HEK293 (cell line): ENCODE measurements around the gene ZSWIM7.

ENCODE experiments used
- CTCF ChIA-PET: fragments of 350-600 bp; formaldehyde crosslinking; extraction: SDS; loops from one replicate; lab custom pipeline; 2021; ENCODE audit warnings: antibody characterized with exemption; lab: Yijun Ruan, JAX
- POLR2A ChIA-PET: fragments of 300-600 bp; formaldehyde crosslinking; extraction: SDS; loops from one replicate; lab custom pipeline; 2020; ENCODE audit warnings: antibody characterized with exemption, inconsistent platforms; lab: Yijun Ruan, JAX
- H3K27ac ChIP-seq: fragments of 200-500 bp; sonication (Bioruptor generic); 2 replicates; pipeline ENCODE4 v1.5.1; 2014; ENCODE audit warnings: low read depth, low read length, control low read depth, inconsistent platforms; ENCODE audit errors: extremely low read depth
- H3K36me3 ChIP-seq, 2 experiments: fragments of 200-500 bp in 1 of 2; sonication (Bioruptor generic) in 1 of 2; 1 replicate in 1 of 2; 2 replicates in 1 of 2; pipeline ENCODE4 v1.5.1; 2014 to 2017; ENCODE audit warnings: inconsistent platforms in 2 of 2, low read length in 2 of 2; ENCODE audit not compliant: control insufficient read depth in 2 of 2, insufficient read depth in 1 of 2
- H3K4me1 ChIP-seq: fragments of 200-500 bp; sonication (Bioruptor generic); 2 replicates; pipeline ENCODE4 v1.5.1; 2014; ENCODE audit warnings: mild to moderate bottlenecking, low read length, inconsistent platforms; ENCODE audit not compliant: control insufficient read depth, insufficient read depth
- H3K4me3 ChIP-seq: 2 replicates; pipeline ENCODE4 v1.5.1; 2011; ENCODE audit warnings: low read depth, mild to moderate bottlenecking, control low read depth, low read length, moderate library complexity
- H3K9me3 ChIP-seq: fragments of 200-500 bp; sonication (Bioruptor generic); 2 replicates; pipeline ENCODE4 v1.5.1; 2014; ENCODE audit warnings: low read depth, low read length, inconsistent platforms; ENCODE audit not compliant: control insufficient read depth, insufficient read depth
- HOXD13 ChIP-seq: sonication (generic); formaldehyde crosslinking; IDR thresholded peaks from 2 replicates; pipeline ENCODE4 v1.8.0; 2022; ENCODE audit warnings: missing genetic modification reagents, borderline replicate concordance
- SETDB1 ChIP-seq: IDR thresholded peaks from one replicate; pipeline ENCODE4 v1.6.1; 2017; ENCODE audit warnings: mild to moderate bottlenecking, low read length, moderate library complexity, mixed read lengths; ENCODE audit not compliant: insufficient read length
- ZBTB17 ChIP-seq: fragments of 450-650 bp; formaldehyde crosslinking; IDR thresholded peaks from 2 replicates; pipeline ENCODE4 v1.5.1; 2016; ENCODE audit warnings: missing biosample characterization, missing genetic modification characterization
- ZFHX2 ChIP-seq: fragments of 450-650 bp; formaldehyde crosslinking; conservative IDR thresholded peaks from 2 replicates; pipeline ENCODE4 v1.5.1; 2016; ENCODE audit warnings: missing biosample characterization, missing genetic modification characterization
- ZNF223 ChIP-seq: fragments of 450-650 bp; formaldehyde crosslinking; IDR thresholded peaks from 2 replicates; pipeline ENCODE4 v1.5.1; 2016; ENCODE audit warnings: missing biosample characterization, missing genetic modification characterization
- ZNF433 ChIP-seq: fragments of 450-650 bp; formaldehyde crosslinking; IDR thresholded peaks from 2 replicates; pipeline ENCODE4 v1.5.1; 2016; ENCODE audit warnings: missing biosample characterization, missing genetic modification characterization, low read depth
- ZNF843 ChIP-seq: fragments of 450-650 bp; formaldehyde crosslinking; IDR thresholded peaks from 2 replicates; pipeline ENCODE4 v1.5.1; 2016; ENCODE audit warnings: missing biosample characterization, missing genetic modification characterization
- TF ChIP-seq, protein P1 (sequence below): fragments of 450-650 bp; formaldehyde crosslinking; IDR thresholded peaks from 2 replicates; pipeline ENCODE4 v1.5.1; 2016; ENCODE audit warnings: missing biosample characterization, missing genetic modification characterization, borderline replicate concordance
- TF ChIP-seq, protein P2 (sequence below): fragments of 450-650 bp; formaldehyde crosslinking; IDR thresholded peaks from 2 replicates; pipeline ENCODE4 v1.5.1; 2017; ENCODE audit warnings: missing biosample characterization, mild to moderate bottlenecking, missing genetic modification characterization, moderate library complexity

Gene ZSWIM7

DNA sequence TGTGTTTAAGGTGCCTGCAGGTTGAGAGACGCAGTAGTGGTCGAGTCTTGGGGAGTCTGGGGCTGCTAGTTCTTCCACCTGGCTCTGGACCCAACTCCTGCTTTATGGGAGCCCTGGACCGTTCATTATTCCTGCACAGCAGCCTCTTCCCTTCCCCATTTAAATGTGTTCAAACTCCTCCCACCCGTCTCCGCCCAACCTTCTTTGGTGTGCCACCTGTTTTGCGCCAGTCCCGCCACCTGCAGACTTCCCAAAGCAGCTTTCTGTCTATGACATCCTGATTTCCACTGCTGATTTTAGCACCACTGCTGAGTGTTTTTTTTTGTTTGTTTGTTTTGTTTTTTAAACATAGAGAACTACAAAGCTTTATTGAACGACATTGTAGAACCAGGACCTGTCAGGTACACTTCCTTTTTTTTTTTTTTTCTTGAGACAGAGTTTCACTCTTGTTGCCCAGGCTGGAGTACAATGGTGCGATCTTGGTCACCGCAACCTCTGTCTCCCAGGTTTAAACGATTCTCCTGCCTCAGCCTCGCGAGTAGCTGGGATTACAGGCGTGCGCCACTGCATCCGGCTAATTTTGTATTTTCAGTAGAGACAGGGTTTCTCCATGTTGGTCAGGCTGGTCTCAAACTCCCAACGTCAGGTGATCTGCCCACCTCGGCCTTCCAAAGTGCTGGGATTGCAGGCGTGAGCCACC lies 41.7 kb downstream of the ZSWIM7 start:
- TF ChIP-seq ZNF843 (tag by site-specific recombination) (no peak), ZBTB17 (peak; percentile 3; the same call in 1 of the 2 replicates), SETDB1 (no peak), ZNF223 (tag by site-specific recombination) (no peak), HOXD13 (CRISPR knock-in tag) (no peak), ZNF433 (tag by site-specific recombination) (no peak)
- Histone ChIP-seq H3K36me3 (no peaks in the 10 kb centered on the region), H3K9me3 (no peaks in the 10 kb centered on the region), H3K4me3 (no peak overlapping the region), H3K27ac (no peak overlapping the region), H3K4me1 (no peaks in the 10 kb centered on the region; the same call in none of the 2 replicates)
- ChIA-PET CTCF (interaction anchor here (1.2 kb wide), 1 partner anchor 12 kb away, joined by 5 read pairs; the partner anchor contains the start of gene ADORA2B), POLR2A (interaction anchor here (0.8 to 1.5 kb wide), 2 partner anchors 8 to 42 kb away, joined by 4 to 5 read pairs; partner anchors contain the start of genes TTC19 and ZSWIM7)

DNA sequence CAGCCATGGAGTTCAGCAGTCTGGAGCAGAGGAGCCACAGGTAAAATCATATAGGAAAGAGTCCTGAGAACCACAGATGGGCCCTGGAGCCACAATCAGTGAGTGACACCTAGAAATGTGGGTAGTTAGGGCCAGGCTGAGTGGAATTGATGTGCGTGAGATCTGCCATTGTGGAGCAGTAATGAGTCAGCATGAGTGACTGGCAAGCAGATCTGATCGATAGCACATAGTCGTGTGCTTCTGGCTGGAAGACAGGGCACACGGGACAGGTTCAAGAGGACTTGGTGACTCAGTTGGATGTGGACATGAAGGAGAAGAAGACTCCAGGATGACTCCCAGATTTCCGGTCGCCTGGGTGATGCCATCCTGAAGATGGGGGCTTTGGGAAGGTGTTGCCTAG lies 42.3 kb downstream of the ZSWIM7 start:
- Histone ChIP-seq H3K4me1 (no peaks in the 10 kb centered on the region; the same call in none of the 2 replicates), H3K4me3 (no peak overlapping the region), H3K27ac (no peak overlapping the region), H3K36me3 (no peaks in the 10 kb centered on the region), H3K9me3 (no peaks in the 10 kb centered on the region)
- POLR2A ChIA-PET, result no interaction called here
- peak; percentile 63 for TF ChIP-seq ZBTB17
- TF ChIP-seq, protein P1, sequence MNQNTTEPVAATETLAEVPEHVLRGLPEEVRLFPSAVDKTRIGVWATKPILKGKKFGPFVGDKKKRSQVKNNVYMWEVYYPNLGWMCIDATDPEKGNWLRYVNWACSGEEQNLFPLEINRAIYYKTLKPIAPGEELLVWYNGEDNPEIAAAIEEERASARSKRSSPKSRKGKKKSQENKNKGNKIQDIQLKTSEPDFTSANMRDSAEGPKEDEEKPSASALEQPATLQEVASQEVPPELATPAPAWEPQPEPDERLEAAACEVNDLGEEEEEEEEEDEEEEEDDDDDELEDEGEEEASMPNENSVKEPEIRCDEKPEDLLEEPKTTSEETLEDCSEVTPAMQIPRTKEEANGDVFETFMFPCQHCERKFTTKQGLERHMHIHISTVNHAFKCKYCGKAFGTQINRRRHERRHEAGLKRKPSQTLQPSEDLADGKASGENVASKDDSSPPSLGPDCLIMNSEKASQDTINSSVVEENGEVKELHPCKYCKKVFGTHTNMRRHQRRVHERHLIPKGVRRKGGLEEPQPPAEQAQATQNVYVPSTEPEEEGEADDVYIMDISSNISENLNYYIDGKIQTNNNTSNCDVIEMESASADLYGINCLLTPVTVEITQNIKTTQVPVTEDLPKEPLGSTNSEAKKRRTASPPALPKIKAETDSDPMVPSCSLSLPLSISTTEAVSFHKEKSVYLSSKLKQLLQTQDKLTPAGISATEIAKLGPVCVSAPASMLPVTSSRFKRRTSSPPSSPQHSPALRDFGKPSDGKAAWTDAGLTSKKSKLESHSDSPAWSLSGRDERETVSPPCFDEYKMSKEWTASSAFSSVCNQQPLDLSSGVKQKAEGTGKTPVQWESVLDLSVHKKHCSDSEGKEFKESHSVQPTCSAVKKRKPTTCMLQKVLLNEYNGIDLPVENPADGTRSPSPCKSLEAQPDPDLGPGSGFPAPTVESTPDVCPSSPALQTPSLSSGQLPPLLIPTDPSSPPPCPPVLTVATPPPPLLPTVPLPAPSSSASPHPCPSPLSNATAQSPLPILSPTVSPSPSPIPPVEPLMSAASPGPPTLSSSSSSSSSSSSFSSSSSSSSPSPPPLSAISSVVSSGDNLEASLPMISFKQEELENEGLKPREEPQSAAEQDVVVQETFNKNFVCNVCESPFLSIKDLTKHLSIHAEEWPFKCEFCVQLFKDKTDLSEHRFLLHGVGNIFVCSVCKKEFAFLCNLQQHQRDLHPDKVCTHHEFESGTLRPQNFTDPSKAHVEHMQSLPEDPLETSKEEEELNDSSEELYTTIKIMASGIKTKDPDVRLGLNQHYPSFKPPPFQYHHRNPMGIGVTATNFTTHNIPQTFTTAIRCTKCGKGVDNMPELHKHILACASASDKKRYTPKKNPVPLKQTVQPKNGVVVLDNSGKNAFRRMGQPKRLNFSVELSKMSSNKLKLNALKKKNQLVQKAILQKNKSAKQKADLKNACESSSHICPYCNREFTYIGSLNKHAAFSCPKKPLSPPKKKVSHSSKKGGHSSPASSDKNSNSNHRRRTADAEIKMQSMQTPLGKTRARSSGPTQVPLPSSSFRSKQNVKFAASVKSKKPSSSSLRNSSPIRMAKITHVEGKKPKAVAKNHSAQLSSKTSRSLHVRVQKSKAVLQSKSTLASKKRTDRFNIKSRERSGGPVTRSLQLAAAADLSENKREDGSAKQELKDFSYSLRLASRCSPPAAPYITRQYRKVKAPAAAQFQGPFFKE, result no peak
- CTCF ChIA-PET, result no interaction called here

- no peak overlapping the region for H3K4me3 ChIP-seq
- H3K9me3 ChIP-seq, result no peaks in the 10 kb centered on the region
- ChIA-PET CTCF (interaction anchor here (0.8 kb wide), 1 partner anchor 11 kb away, joined by 8 read pairs; the partner anchor contains the start of gene ADORA2B), POLR2A (interaction anchor here (0.8 kb wide), 2 partner anchors 10 to 89 kb away, joined by 8 to 10 read pairs; no protein-coding TSS in a partner anchor)
- no peaks in the 10 kb centered on the region for H3K36me3 ChIP-seq
- no peak overlapping the region for H3K27ac ChIP-seq
- no peaks in the 10 kb centered on the region; the same call in none of the 2 replicates for H3K4me1 ChIP-seq
- 0 out of 2 replicates have a peak, but pooled peaks have one; percentile 25 for TF ChIP-seq ZFHX2
- TF ChIP-seq, protein P2, sequence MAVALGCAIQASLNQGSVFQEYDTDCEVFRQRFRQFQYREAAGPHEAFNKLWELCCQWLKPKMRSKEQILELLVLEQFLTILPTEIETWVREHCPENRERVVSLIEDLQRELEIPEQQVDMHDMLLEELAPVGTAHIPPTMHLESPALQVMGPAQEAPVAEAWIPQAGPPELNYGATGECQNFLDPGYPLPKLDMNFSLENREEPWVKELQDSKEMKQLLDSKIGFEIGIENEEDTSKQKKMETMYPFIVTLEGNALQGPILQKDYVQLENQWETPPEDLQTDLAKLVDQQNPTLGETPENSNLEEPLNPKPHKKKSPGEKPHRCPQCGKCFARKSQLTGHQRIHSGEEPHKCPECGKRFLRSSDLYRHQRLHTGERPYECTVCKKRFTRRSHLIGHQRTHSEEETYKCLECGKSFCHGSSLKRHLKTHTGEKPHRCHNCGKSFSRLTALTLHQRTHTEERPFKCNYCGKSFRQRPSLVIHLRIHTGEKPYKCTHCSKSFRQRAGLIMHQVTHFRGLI (tag by site-specific recombination), result no peak
Observed at GRCh38 chr17:15955793-15956541, 43.5 kb downstream of the ZSWIM7 start.
